T follicular helper cell (primary cell): ENCODE data around the gene PTPRN.
"Not testable (repeated sequence)": the region's sequence is repeated elsewhere in the genome, so short reads cannot be mapped to it uniquely, and the experiment has no call there.

ENCODE experiments used
- DNase-seq: peaks from one replicate; pipeline ENCODE4 v3.0.0-alpha.2; 2020; ENCODE audit warnings: low read depth

The PTPRN gene

GRCh38 chr2:219270055-219270372, 39.2 kb downstream of the PTPRN start:
- DNase-seq: no peak

GRCh38 chr2:219269362-219270054, 39.7 kb downstream of the PTPRN start:
- DNase-seq: no peak

- no peak for DNase-seq
These were observed 40.9 kb downstream of the PTPRN start for GRCh38 chr2:219268294-219268693.

GRCh38 chr2:219266886-219267285, 42.3 kb downstream of the PTPRN start:
- no peak for DNase-seq

- DNase-seq: no peak
These were observed 43.0 kb downstream of the PTPRN start for GRCh38 chr2:219266232-219266631.

GRCh38 chr2:219261024-219261855, 48.0 kb downstream of the PTPRN start:
- no peak for DNase-seq

GRCh38 chr2:219258942-219259341, 50.3 kb downstream of the PTPRN start:
- not testable (repeated sequence) for DNase-seq

- DNase-seq: peak; percentile 19
These were observed 54.5 kb downstream of the PTPRN start for GRCh38 chr2:219254590-219255201.

- DNase-seq: peak; percentile 90
These were observed 55.2 kb downstream of the PTPRN start, which contains the start of gene TUBA4A for GRCh38 chr2:219253753-219254589. TSS of gene TUBA4A (minus strand) at chr2:219253918. CDS start at chr2:219253858, 60 bp downstream.

GRCh38 chr2:219252900-219253752, 56.1 kb downstream of the PTPRN start, which contains the start of gene TUBA4B:
TSS of gene TUBA4B (plus strand) at chr2:219253243. CDS start at chr2:219253408, 165 bp downstream.
- peak; percentile 33 for DNase-seq

GRCh38 chr2:219252570-219252899, 56.7 kb downstream of the PTPRN start:
- DNase-seq: no peak

GRCh38 chr2:219252084-219252483, 57.1 kb downstream of the PTPRN start:
- DNase-seq: no peak

GRCh38 chr2:219251656-219252055, 57.5 kb downstream of the PTPRN start:
- DNase-seq: no peak

- no peak for DNase-seq
These were observed 59.0 kb downstream of the PTPRN start for GRCh38 chr2:219250049-219250781.

- DNase-seq: peak; percentile 35
These were observed 59.8 kb downstream of the PTPRN start for GRCh38 chr2:219249203-219249980.

GRCh38 chr2:219248845-219249202, 60.4 kb downstream of the PTPRN start:
- no peak for DNase-seq

GRCh38 chr2:219247678-219248642, 61.2 kb downstream of the PTPRN start:
- DNase-seq: peak; percentile 45

GRCh38 chr2:219246559-219246958, 62.6 kb downstream of the PTPRN start:
- no peak for DNase-seq

- no peak for DNase-seq
These were observed 63.3 kb downstream of the PTPRN start for GRCh38 chr2:219245899-219246230.
